HepG2 (cell line): ENCODE data around the gene GBP2. TPM values are rescaled to one million over a fixed set of nuclear protein-coding genes. Genes with fewer than 3 reads are reported as not detected.

ENCODE experiments used
- AHDC1 ChIP-seq: sonication (generic); formaldehyde crosslinking; IDR thresholded peaks from 2 replicates; pipeline ENCODE4 v1.5.1; 2020; ENCODE audit warnings: mild to moderate bottlenecking, missing genetic modification reagents, borderline replicate concordance
- ARID5B ChIP-seq: IDR thresholded peaks from 2 replicates; pipeline ENCODE4 v1.4.0; 2020; ENCODE audit warnings: mild to moderate bottlenecking, missing genetic modification reagents
- ISL2 ChIP-seq: sonication (generic); formaldehyde crosslinking; IDR thresholded peaks from 2 replicates; pipeline ENCODE4 v1.5.0; 2020; ENCODE audit warnings: missing genetic modification reagents
- SATB2 ChIP-seq: sonication (generic); formaldehyde crosslinking; IDR thresholded peaks from 2 replicates; pipeline ENCODE4 v1.5.0; 2020; ENCODE audit warnings: missing genetic modification reagents
- ZFP62 ChIP-seq: sonication (generic); formaldehyde crosslinking; IDR thresholded peaks from 2 replicates; pipeline ENCODE4 v1.4.0; 2020; ENCODE audit warnings: missing genetic modification reagents
- ZNF558 ChIP-seq: sonication (generic); formaldehyde crosslinking; IDR thresholded peaks from 2 replicates; pipeline ENCODE4 v1.9.0; 2022; ENCODE audit warnings: mild to moderate bottlenecking, missing genetic modification reagents, borderline replicate concordance
- polyA plus RNA-seq, 8 experiments: library from polyadenylated mRNA; depleted of rRNA in 3 of 8; stranded (reverse) in 7 of 8; unstranded in 1 of 8; fragments of >200 nt; fragmentation: Illumina TruSeq in 4 of 8; extraction: Trizol in 4 of 8; gene quantifications; 2 replicates each; pipeline versions ENCODE4 v1.2.1 to v1.2.3, GENCODE V29; 2011 to 2016; ENCODE audit warnings: low read depth in 4 of 8, missing spikeins in 1 of 8, mixed read lengths in 1 of 8; ENCODE audit not compliant: insufficient read depth in 1 of 8
- total RNA-seq, 5 experiments: library from RNA; depleted of rRNA; stranded (reverse); fragments of >200 nt; fragmentation: Illumina TruSeq; extraction: Trizol; gene quantifications; 2 replicates each; pipeline ENCODE4 v1.2.3, GENCODE V29; 2016; ENCODE audit warnings: low read depth in 1 of 5
- TF ChIP-seq, protein P1 (sequence below): sonication (generic); formaldehyde crosslinking; IDR thresholded peaks from 2 replicates; pipeline ENCODE4 v1.4.0; 2020; ENCODE audit warnings: missing genetic modification reagents

Gene GBP2
- total and polyA plus RNA-seq, 2 of the 13 experiments (the other 11 are each of a cell fraction or from before 2014, with no cell fraction given), result 5.1 to 6.2 TPM

GRCh38 chr1:89174491-89174890 lies 48.6 kb upstream of the GBP2 start (continued):
- TF ChIP-seq, protein P1, sequence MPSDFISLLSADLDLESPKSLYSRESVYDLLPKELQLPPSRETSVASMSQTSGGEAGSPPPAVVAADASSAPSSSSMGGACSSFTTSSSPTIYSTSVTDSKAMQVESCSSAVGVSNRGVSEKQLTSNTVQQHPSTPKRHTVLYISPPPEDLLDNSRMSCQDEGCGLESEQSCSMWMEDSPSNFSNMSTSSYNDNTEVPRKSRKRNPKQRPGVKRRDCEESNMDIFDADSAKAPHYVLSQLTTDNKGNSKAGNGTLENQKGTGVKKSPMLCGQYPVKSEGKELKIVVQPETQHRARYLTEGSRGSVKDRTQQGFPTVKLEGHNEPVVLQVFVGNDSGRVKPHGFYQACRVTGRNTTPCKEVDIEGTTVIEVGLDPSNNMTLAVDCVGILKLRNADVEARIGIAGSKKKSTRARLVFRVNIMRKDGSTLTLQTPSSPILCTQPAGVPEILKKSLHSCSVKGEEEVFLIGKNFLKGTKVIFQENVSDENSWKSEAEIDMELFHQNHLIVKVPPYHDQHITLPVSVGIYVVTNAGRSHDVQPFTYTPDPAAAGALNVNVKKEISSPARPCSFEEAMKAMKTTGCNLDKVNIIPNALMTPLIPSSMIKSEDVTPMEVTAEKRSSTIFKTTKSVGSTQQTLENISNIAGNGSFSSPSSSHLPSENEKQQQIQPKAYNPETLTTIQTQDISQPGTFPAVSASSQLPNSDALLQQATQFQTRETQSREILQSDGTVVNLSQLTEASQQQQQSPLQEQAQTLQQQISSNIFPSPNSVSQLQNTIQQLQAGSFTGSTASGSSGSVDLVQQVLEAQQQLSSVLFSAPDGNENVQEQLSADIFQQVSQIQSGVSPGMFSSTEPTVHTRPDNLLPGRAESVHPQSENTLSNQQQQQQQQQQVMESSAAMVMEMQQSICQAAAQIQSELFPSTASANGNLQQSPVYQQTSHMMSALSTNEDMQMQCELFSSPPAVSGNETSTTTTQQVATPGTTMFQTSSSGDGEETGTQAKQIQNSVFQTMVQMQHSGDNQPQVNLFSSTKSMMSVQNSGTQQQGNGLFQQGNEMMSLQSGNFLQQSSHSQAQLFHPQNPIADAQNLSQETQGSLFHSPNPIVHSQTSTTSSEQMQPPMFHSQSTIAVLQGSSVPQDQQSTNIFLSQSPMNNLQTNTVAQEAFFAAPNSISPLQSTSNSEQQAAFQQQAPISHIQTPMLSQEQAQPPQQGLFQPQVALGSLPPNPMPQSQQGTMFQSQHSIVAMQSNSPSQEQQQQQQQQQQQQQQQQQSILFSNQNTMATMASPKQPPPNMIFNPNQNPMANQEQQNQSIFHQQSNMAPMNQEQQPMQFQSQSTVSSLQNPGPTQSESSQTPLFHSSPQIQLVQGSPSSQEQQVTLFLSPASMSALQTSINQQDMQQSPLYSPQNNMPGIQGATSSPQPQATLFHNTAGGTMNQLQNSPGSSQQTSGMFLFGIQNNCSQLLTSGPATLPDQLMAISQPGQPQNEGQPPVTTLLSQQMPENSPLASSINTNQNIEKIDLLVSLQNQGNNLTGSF (CRISPR knock-in tag), result no peak
- TF ChIP-seq ARID5B (CRISPR knock-in tag) (no peak), SATB2 (CRISPR knock-in tag) (no peak), ISL2 (no peak), AHDC1 (CRISPR knock-in tag) (no peak), ZFP62 (CRISPR knock-in tag) (no peak), ZNF558 (CRISPR knock-in tag) (no peak)
